Lung (tissue), 12 donors: ENCODE measurements around the gene PRPF18. TPM values are rescaled to one million over a fixed set of nuclear protein-coding genes. Genes with fewer than 3 reads are reported as not detected.

Experiments
- ATAC-seq: fragments of 200-7000 bp; cut with Tn5 transposase; one replicate; pipeline ENCODE4 v1.9.1; 2020; ENCODE audit warnings: moderate number of reproducible peaks; ENCODE audit not compliant: insufficient read depth, low FRiP score
- DNase-seq, 3 donors: peaks; one replicate each; pipeline ENCODE4 v3.0.0-alpha.2; 2013 to 2017
- H3K27ac ChIP-seq, 2 donors: one replicate each; pipeline ENCODE4 v1.5.1; 2013; ENCODE audit warnings: mild to moderate bottlenecking in 2 of 2, moderate library complexity in 2 of 2, control low read depth in 1 of 2, inconsistent platforms in 1 of 2, low read depth in 1 of 2, low read length in 1 of 2
- H3K27me3 ChIP-seq, 3 donors: one replicate each; pipeline ENCODE4 v1.5.1; 2013; ENCODE audit warnings: low read length in 2 of 3; ENCODE audit not compliant: control insufficient read depth in 3 of 3, insufficient read depth in 3 of 3
- H3K36me3 ChIP-seq, 4 donors: one replicate each; pipeline ENCODE4 v1.5.1; 2013; ENCODE audit warnings: low read length in 4 of 4, mild to moderate bottlenecking in 1 of 4, moderate library complexity in 1 of 4; ENCODE audit not compliant: control insufficient read depth in 4 of 4, insufficient read depth in 4 of 4
- H3K4me1 ChIP-seq, 5 donors: one replicate each; pipeline ENCODE4 v1.5.1; 2013; ENCODE audit warnings: low read length in 5 of 5, mild to moderate bottlenecking in 2 of 5, moderate library complexity in 1 of 5; ENCODE audit not compliant: control insufficient read depth in 5 of 5, insufficient read depth in 5 of 5
- H3K4me3 ChIP-seq: one replicate; pipeline ENCODE4 v1.5.1; 2013; ENCODE audit warnings: mild to moderate bottlenecking, control low read depth, moderate library complexity
- H3K9ac ChIP-seq, 2 donors: one replicate each; pipeline ENCODE4 v1.5.1; 2013; ENCODE audit warnings: low read length in 2 of 2, control low read depth in 1 of 2; ENCODE audit not compliant: insufficient read depth in 1 of 2
- H3K9me3 ChIP-seq, 4 donors: one replicate each; pipeline ENCODE4 v1.5.1; 2013; ENCODE audit warnings: low read length in 3 of 4, mild to moderate bottlenecking in 1 of 4, moderate library complexity in 1 of 4; ENCODE audit not compliant: control insufficient read depth in 4 of 4, insufficient read depth in 3 of 4
- WGBS, 2 donors: extraction: QIAGEN DNeasy Blood & Tissue Kit; methylation state at CpG; one replicate each; pipeline ENCODE4 v1.1.7; 2013; 5-methylcytosine and 5-hydroxymethylcytosine counted together
- polyA plus RNA-seq, 2 donors: library from polyadenylated mRNA; stranded (reverse); fragments of 200-250 nt; gene quantifications; one replicate each; pipeline ENCODE4 v1.2.1, GENCODE V29; 2013
- total RNA-seq, 2 donors: library from RNA; depleted of rRNA in 1 of 2; stranded (reverse); fragments of >200 nt in 1 of 2; gene quantifications; one replicate each; pipeline ENCODE4 v1.2.1, GENCODE V29; 2014 to 2021
- TF ChIP-seq, protein P1 (sequence below): IDR thresholded peaks from 2 replicates; pipeline ENCODE4 v1.5.1; 2012; ENCODE audit warnings: mild to moderate bottlenecking; ENCODE audit errors: control extremely low read depth, extremely low read depth
- donor health status: control.
- donor health status: control.
- donor health status: Bipolar disorder and iron deficiency.
- donor health status: healthy.
- donor health status: DM: yes; HTN: yes; CAD: no.

Gene PRPF18
- total and polyA plus RNA-seq, 4 donors = 10.6 to 39.9 (median 19.3) TPM

GRCh38 chr10:13651969-13652720 is 65.4 kb downstream of the PRPF18 start:
- Histone ChIP-seq H3K27ac (no peak overlapping the region), H3K4me3 (no peak overlapping the region), H3K36me3 (peaks cover 40 to 50% (median 48%) of the 10 kb centered on the region in 4 donors), H3K9me3 (no peaks in the 10 kb centered on the region), H3K4me1 (no peaks in the 10 kb centered on the region), H3K27me3 (no peaks in the 10 kb centered on the region), H3K9ac (no peak overlapping the region)
- TF ChIP-seq, protein P1, sequence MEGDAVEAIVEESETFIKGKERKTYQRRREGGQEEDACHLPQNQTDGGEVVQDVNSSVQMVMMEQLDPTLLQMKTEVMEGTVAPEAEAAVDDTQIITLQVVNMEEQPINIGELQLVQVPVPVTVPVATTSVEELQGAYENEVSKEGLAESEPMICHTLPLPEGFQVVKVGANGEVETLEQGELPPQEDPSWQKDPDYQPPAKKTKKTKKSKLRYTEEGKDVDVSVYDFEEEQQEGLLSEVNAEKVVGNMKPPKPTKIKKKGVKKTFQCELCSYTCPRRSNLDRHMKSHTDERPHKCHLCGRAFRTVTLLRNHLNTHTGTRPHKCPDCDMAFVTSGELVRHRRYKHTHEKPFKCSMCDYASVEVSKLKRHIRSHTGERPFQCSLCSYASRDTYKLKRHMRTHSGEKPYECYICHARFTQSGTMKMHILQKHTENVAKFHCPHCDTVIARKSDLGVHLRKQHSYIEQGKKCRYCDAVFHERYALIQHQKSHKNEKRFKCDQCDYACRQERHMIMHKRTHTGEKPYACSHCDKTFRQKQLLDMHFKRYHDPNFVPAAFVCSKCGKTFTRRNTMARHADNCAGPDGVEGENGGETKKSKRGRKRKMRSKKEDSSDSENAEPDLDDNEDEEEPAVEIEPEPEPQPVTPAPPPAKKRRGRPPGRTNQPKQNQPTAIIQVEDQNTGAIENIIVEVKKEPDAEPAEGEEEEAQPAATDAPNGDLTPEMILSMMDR = no peak
- ATAC-seq (no peak), DNase-seq (no peak)
- 89 to 93% methylated on average over 5 of the region's 5 CpGs for WGBS, 2 donors

GRCh38 chr10:13652860-13653259 is 66.1 kb downstream of the PRPF18 start:
- Histone ChIP-seq H3K27me3 (no peaks in the 10 kb centered on the region), H3K9me3 (no peaks in the 10 kb centered on the region), H3K9ac (no peak overlapping the region), H3K36me3 (peaks cover 42 to 51% (median 49%) of the 10 kb centered on the region in 4 donors), H3K4me1 (peaks cover 0 to 1% (median 0%) of the 10 kb centered on the region in 5 donors), H3K27ac (no peak overlapping the region), H3K4me3 (no peak overlapping the region)
- ATAC-seq (no peak), DNase-seq (no peak)
- 80 to 84% methylated on average over 6 of the region's 6 CpGs for WGBS, 2 donors
- TF ChIP-seq, protein P1 = no peak

DNA sequence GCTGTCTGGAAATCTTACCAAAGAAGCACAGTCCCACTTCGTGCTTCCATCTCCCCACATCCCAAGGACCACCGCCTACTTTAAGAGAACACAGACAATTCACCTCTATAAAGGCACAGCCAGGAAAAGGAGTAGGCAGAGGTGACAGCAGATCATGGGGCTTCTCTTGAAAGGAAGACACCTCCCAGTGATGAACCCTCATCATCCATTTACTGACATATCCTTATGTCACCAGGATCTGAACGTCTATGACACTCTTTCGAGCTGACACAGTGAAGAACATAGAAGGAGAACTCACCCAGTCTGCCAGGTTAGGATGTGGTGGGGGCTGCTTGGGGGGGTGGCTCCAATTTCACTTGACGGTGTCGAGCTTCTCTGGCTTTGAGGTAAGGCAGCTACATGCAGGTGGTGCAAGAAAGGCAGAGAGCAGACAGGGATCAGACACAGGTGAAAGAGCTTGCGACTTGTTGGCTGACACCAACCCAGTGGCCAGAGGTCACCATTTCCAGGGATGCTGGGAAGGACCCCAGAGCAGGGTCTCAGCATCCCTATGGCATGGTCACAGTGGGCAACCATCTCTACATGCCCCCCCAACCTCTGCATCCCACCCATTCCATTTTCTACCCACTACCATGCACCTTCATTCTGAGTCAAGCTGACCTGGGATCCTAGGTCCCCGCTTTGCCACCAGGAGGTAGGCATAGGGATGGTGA is 67.5 kb downstream of the PRPF18 start:
- H3K27me3 ChIP-seq = no peaks in the 10 kb centered on the region
- H3K36me3 ChIP-seq = peaks cover 37 to 51% (median 46%) of the 10 kb centered on the region in 4 donors
- no peaks in the 10 kb centered on the region for H3K9me3 ChIP-seq
- WGBS, 2 donors = 90 to 94% methylated on average over 8 of the region's 8 CpGs
- no peak overlapping the region for H3K9ac ChIP-seq
- peak overlapping the region in 1 of 2 donors; percentile 12 for H3K27ac ChIP-seq
- DNase-seq (no peak), ATAC-seq (no peak)
- peaks cover 0 to 14% (median 11%) of the 10 kb centered on the region in 5 donors for H3K4me1 ChIP-seq
- no peak overlapping the region for H3K4me3 ChIP-seq
- TF ChIP-seq, protein P1 = no peak
